Heart right ventricle (tissue), 16 donors: ENCODE data around the gene KAT6B. TPM values are rescaled to one million over a fixed set of nuclear protein-coding genes. Genes with fewer than 3 reads are reported as not detected.

Experiments
- ATAC-seq, 8 donors: fragments of 200-7000 bp; cut with Tn5 transposase; one replicate each; pipeline ENCODE4 v1.9.1; 2020; ENCODE audit warnings: mild to moderate bottlenecking in 8 of 8, moderate library complexity in 8 of 8, moderate number of reproducible peaks in 1 of 8
- DNase-seq, 2 donors: peaks; one replicate each; pipeline ENCODE4 v3.0.0-alpha.2; 2020
- H3K27ac ChIP-seq, 10 donors: fragments of 200-600 bp; sonication (generic) in 2 of 10; one replicate each; pipeline versions ENCODE4 v1.5.0 to v1.8.0; 2020 to 2022; ENCODE audit warnings: mild to moderate bottlenecking in 3 of 10
- H3K27me3 ChIP-seq, 7 donors: fragments of 200-600 bp; one replicate each; pipeline ENCODE4 v1.8.0; 2021 to 2022; ENCODE audit warnings: mild to moderate bottlenecking in 2 of 7
- H3K36me3 ChIP-seq, 9 donors: fragments of 200-600 bp; sonication (generic) in 1 of 9; one replicate each; pipeline versions ENCODE4 v1.5.0 to v1.8.0; 2020 to 2022; ENCODE audit warnings: mild to moderate bottlenecking in 2 of 9
- H3K4me1 ChIP-seq, 9 donors: fragments of 200-600 bp; sonication (generic) in 1 of 9; one replicate each; pipeline versions ENCODE4 v1.5.0 to v1.8.0; 2020 to 2022; ENCODE audit warnings: mild to moderate bottlenecking in 4 of 9
- H3K4me3 ChIP-seq, 10 donors: fragments of 200-600 bp; sonication (generic) in 2 of 10; one replicate each; pipeline versions ENCODE4 v1.5.0 to v1.8.0; 2020 to 2022; ENCODE audit warnings: mild to moderate bottlenecking in 7 of 10, moderate library complexity in 2 of 10
- H3K9me3 ChIP-seq, 11 donors: fragments of 200-600 bp in 10 of 11; sonication (generic) in 2 of 11; one replicate each; pipeline versions ENCODE4 v1.5.0 to v1.8.0; 2013 to 2022; ENCODE audit warnings: mild to moderate bottlenecking in 2 of 11, control low read depth in 1 of 11, moderate library complexity in 1 of 11
- CTCF ChIP-seq, 9 donors: fragments of 200-600 bp; sonication (generic) in 2 of 9; IDR thresholded peaks; one replicate each; pipeline versions ENCODE4 v1.5.0 to v1.8.0; 2021 to 2022; ENCODE audit warnings: antibody characterized with exemption in 9 of 9, mild to moderate bottlenecking in 5 of 9, moderate library complexity in 1 of 9
- WGBS, 2 donors: extraction: QIAGEN DNeasy Blood & Tissue Kit; methylation state at CpG; one replicate each; pipeline ENCODE4 v1.1.7; 2013; ENCODE audit warnings: inconsistent platforms in 1 of 2; 5-methylcytosine and 5-hydroxymethylcytosine counted together
- intact Hi-C, 10 donors: fragments of 100-400 bp; cut with DNase I; formaldehyde crosslinking; loops; one replicate each; pipeline versions ENCODE4 v1.11.1 to v1.14.2; 2022
- polyA plus RNA-seq, 2 donors: library from polyadenylated mRNA; stranded (reverse); fragments of 200-250 nt; gene quantifications; one replicate each; pipeline ENCODE4 v1.2.3, GENCODE V29; 2013
- total RNA-seq, 10 donors: library from RNA; stranded (reverse); fragmentation: NEBNext Ultra II Directional in 3 of 10; extraction: Animal tissue kit (Norgen Biotek cat#: 25700) in 3 of 10; gene quantifications; one replicate each; pipeline versions ENCODE4 v1.2.1 to v1.2.4, GENCODE V29; 2021 to 2023
- donor health status: Arrhythmogenic right ventricular cardiomyopathy.
- donor health status: ischemic (EF 13 %, LVEDD 7.1; RV severe dilation, severe dysfunction).
- donor health status: healthy with polysubstance abuse.
- donor health status: DM: no; HTN: yes; CAD: no.
- donor health status: DM: no; HTN: no; CAD: no.
- donor health status: ischemic (EF 25% LVEDD 6.9; RV normal size, moderate dysfunction).
- donor health status: ischemic (EF 25% LVEDD 5.7; RV mildly dilated, moderate dysfunction).
- donor health status: healthy.
- donor health status: DM: yes; HTN: yes; CAD: no.
- donor health status: Ischemic cardiomyopathy.
- donor health status: ischemic (EF 35%, LVEDD 5.7; RV mildly dilated, moderate dysfunction).
- donor health status: nonischemic (EF 11% LVEDD 7.7; RV severe dilation, severe dysfunction).
- donor health status: DM: yes; HTN: yes; CAD: no.
- donor health status: PGD.
- donor health status: ischemic (EF 29% LVEDD 5.4; RV normal size, mild dysfunction).
- donor health status: nonischemic (EF 23%, LVEDD 6.1; RV moderate dilation, normal function).

The KAT6B gene
- total and polyA plus RNA-seq, 12 donors: 3.4 to 58.4 (median 46.5) TPM

GRCh38 chr10:75018686-75019307, 192.4 kb downstream of the KAT6B start:
- Histone ChIP-seq H3K27me3 (no peaks in the 10 kb centered on the region), H3K36me3 (peaks cover 0 to 57% (median 12%) of the 10 kb centered on the region in 9 donors), H3K27ac (no peak overlapping the region), H3K9me3 (no peaks in the 10 kb centered on the region), H3K4me1 (peaks cover 0 to 32% (median 16%) of the 10 kb centered on the region in 9 donors), H3K4me3 (no peak overlapping the region)
- DNase-seq (no peak), ATAC-seq (peak in 1 of 8 donors; percentile 28)
- WGBS, 2 donors: 53 to 68% methylated on average over 8 of the region's 8 CpGs
- intact Hi-C loops: loop anchor here in 5 of 10 donors (2.0 to 10.0 kb wide), 4 partner anchors 194 to 754 kb away; partner anchors contain the start of genes KAT6B (in 2 of the 5) and COMTD1 (in 1 of the 5)
- TF ChIP-seq CTCF (IDR thresholded peaks at IDR 0.05): no peak

- no peak overlapping the region for H3K4me3 ChIP-seq
- H3K4me1 ChIP-seq: peaks cover 0 to 26% (median 15%) of the 10 kb centered on the region in 9 donors
- H3K27ac ChIP-seq: no peak overlapping the region
- ATAC-seq: peak in 1 of 8 donors; percentile 41
- intact Hi-C loops: loop anchor here in 5 of 10 donors (2.0 to 10.0 kb wide), 4 partner anchors 195 to 755 kb away; partner anchors contain the start of genes KAT6B (in 2 of the 5) and COMTD1 (in 1 of the 5)
- WGBS, 2 donors: 39% methylated on average over 2 of the region's 2 CpGs
- TF ChIP-seq CTCF (IDR thresholded peaks at IDR 0.05): peak in 6 of 9 donors; percentile 29 to 53 (median 46)
- no peaks in the 10 kb centered on the region for H3K9me3 ChIP-seq
- H3K27me3 ChIP-seq: no peaks in the 10 kb centered on the region
- DNase-seq: no peak
- peaks cover 0 to 62% (median 13%) of the 10 kb centered on the region in 9 donors for H3K36me3 ChIP-seq
These were observed 193.0 kb downstream of the KAT6B start for GRCh38 chr10:75019370-75019769.

GRCh38 chr10:75020168-75020567, 193.8 kb downstream of the KAT6B start:
- Histone ChIP-seq H3K4me1 (peaks cover 0 to 21% (median 14%) of the 10 kb centered on the region in 9 donors), H3K4me3 (no peak overlapping the region), H3K27me3 (no peaks in the 10 kb centered on the region), H3K9me3 (no peaks in the 10 kb centered on the region), H3K36me3 (peaks cover 0 to 70% (median 17%) of the 10 kb centered on the region in 9 donors), H3K27ac (no peak overlapping the region)
- ATAC-seq (no peak), DNase-seq (no peak)
- TF ChIP-seq CTCF (IDR thresholded peaks at IDR 0.05): no peak
- intact Hi-C loops: loop anchor here in 3 of 10 donors (5.0 to 10.0 kb wide), 2 partner anchors 753 to 755 kb away; no protein-coding TSS in a partner anchor
- 76 to 80% methylated on average over 6 of the region's 6 CpGs for WGBS, 2 donors

- Histone ChIP-seq H3K9me3 (no peaks in the 10 kb centered on the region), H3K36me3 (peaks cover 0 to 85% (median 26%) of the 10 kb centered on the region in 9 donors), H3K4me1 (peaks cover 0 to 9% (median 2%) of the 10 kb centered on the region in 9 donors), H3K4me3 (no peak overlapping the region), H3K27me3 (no peaks in the 10 kb centered on the region), H3K27ac (no peak overlapping the region)
- intact Hi-C loops: loop anchor here in 3 of 10 donors (5.0 to 10.0 kb wide), 2 partner anchors 754 to 757 kb away; no protein-coding TSS in a partner anchor
- no peak for TF ChIP-seq CTCF (IDR thresholded peaks at IDR 0.05)
- 82 to 87% methylated on average over 10 of the region's 10 CpGs for WGBS, 2 donors
- DNase-seq: no peak
- no peak for ATAC-seq
These were observed 195.2 kb downstream of the KAT6B start for GRCh38 chr10:75021379-75022249.
